ENCODE results near the gene CCDC112. TPM values are rescaled to one million over a fixed set of nuclear protein-coding genes. Genes with fewer than 3 reads are reported as not detected.

CCDC112 gene
- total and polyA plus RNA-seq, 9 of the 15 experiments (the other 6 are each of a cell fraction or from before 2014, with no cell fraction given) = 3.3 to 15.3 (median 7.4) TPM

DNA sequence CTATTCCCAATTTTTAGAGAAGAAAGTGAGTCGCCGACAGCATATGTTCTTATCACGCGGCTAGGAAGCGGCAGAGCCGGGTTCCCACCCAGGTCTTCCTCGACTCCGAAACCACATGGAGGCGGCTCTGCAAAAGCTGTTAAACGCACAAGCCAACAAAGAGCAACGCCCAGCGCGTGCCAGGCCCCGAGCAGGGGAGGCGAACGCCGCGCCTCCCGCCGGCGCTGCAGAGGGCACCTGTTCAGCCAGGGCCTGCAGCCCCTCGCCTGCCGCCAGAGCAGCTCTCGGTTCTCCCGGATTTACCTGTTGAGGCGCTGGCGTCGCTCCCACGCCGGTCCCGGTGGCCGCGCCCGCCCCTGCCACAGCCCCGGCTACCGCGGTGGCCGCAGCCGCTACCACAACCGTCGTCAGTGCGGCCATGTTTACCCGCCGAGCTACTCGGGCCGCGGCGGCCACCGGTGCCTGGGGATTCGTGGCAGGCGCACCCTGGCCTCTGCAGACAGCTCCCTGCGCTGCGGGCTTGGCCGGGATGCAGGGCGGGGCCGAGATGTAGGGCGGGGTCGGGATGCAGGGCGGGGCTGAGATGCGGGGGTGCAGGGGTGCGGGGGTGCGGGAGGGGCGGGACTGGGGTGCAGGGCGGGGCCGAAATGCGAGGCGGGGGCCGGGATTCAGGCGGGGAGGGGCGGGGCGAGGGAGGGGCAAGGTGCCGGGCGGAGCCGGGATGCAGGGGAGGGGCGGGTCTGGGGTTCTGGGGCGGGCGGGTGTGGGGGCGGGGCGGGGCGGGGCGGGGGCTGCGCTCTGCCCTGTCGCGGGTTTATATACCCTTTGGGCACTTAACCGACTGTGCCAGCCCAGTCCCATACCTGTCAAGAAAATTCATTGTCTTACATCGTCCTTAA, at the start of gene CCDC112 (continued):
- TF ChIP-seq, protein P1, sequence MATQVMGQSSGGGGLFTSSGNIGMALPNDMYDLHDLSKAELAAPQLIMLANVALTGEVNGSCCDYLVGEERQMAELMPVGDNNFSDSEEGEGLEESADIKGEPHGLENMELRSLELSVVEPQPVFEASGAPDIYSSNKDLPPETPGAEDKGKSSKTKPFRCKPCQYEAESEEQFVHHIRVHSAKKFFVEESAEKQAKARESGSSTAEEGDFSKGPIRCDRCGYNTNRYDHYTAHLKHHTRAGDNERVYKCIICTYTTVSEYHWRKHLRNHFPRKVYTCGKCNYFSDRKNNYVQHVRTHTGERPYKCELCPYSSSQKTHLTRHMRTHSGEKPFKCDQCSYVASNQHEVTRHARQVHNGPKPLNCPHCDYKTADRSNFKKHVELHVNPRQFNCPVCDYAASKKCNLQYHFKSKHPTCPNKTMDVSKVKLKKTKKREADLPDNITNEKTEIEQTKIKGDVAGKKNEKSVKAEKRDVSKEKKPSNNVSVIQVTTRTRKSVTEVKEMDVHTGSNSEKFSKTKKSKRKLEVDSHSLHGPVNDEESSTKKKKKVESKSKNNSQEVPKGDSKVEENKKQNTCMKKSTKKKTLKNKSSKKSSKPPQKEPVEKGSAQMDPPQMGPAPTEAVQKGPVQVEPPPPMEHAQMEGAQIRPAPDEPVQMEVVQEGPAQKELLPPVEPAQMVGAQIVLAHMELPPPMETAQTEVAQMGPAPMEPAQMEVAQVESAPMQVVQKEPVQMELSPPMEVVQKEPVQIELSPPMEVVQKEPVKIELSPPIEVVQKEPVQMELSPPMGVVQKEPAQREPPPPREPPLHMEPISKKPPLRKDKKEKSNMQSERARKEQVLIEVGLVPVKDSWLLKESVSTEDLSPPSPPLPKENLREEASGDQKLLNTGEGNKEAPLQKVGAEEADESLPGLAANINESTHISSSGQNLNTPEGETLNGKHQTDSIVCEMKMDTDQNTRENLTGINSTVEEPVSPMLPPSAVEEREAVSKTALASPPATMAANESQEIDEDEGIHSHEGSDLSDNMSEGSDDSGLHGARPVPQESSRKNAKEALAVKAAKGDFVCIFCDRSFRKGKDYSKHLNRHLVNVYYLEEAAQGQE (IDR thresholded peaks at IDR 0.05; ENCODE audit: borderline replicate concordance) = no peak
- TF ChIP-seq, protein P1 (CRISPR knock-in tag; IDR thresholded peaks at IDR 0.05; ENCODE audit: low read depth) = peak; percentile 67; the same call in 1 of the 2 replicates
- peak; percentile 75 for TF ChIP-seq CTBP1 (IDR thresholded peaks at IDR 0.05; ENCODE audit: borderline replicate concordance)
- no peak for TF ChIP-seq PHB2 (IDR thresholded peaks at IDR 0.05; ENCODE audit: low read depth)
- peak; percentile 62 for TF ChIP-seq CXXC5 (CRISPR knock-in tag; IDR thresholded peaks at IDR 0.05)
- TF ChIP-seq, protein P2, sequence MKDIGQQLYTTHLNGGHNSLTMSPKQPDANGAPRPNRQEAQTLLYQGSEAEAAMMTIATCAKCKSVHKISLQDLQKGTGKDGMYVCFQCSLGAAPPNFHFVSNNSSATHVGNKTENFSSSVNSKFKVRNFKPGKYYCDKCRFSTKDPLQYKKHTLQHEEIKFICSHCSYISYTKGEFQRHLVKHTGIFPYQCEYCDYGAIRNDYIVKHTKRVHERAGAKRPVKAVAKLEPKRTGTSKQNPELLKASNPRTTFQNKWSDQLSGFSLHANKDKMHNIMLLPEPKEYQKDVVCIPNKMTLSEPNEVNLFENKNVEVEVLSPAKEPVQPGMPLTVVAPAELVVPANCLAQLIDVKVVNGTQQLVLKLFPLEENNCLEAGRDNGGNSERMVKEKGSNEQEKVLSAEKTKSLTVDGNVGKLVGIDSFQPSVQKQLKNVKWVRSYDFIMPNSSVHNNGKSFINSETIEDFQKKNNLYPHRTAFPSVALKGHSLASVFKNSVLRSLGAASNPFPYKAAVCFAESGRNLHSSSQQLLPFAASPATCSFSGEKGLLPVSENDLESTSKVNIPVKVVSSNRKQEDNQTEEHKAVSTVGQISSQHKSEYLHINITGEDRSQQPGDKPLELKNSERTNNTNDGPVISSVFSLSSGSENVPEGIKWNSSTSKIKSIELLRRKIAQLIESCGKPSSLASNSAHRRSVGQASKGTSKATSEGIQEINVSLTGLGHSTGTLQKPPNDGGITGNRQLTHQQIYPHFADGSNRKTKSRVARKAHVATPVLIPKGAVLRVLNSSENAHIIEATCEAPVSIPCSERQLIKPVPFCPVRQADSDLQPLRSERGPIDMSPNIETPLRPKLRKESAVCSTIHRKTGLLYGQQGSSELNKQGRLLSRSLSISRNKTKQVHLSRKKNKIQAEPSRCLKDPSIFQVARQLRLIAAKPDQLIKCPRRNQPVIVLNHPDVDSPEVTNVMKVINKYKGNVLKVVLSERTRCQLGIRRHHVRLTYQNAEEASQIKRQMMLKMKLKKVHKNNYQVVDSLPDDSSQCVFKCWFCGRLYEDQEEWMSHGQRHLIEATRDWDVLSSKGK (CRISPR knock-in tag; IDR thresholded peaks at IDR 0.05) = no peak
- peak; percentile 41; the same call in 1 of the 2 replicates for TF ChIP-seq MTA3 (IDR thresholded peaks at IDR 0.05; ENCODE audit: borderline replicate concordance)
- TF ChIP-seq ZNF184 (CRISPR knock-in tag; IDR thresholded peaks at IDR 0.05) = no peak
- TF ChIP-seq ZC3H11A (IDR thresholded peaks at IDR 0.05; ENCODE audit: low read depth, low read length) = no peak
- peak; percentile 8 for TF ChIP-seq RBM25 (IDR thresholded peaks at IDR 0.05; ENCODE audit: low read depth, low read length, severe bottlenecking)
- TF ChIP-seq RFX7 (CRISPR knock-in tag; IDR thresholded peaks at IDR 0.05) = no peak
- TF ChIP-seq TRIM24 (IDR thresholded peaks at IDR 0.05) = no peak
- no peak for TF ChIP-seq TFAM (CRISPR knock-in tag; conservative IDR thresholded peaks at IDR 0.05)
- no peak for TF ChIP-seq NFYB (IDR thresholded peaks at IDR 0.05; ENCODE audit: extremely low read depth, insufficient read length)
- no peak; the same call in 1 of the 2 replicates for TF ChIP-seq NFE2 (IDR thresholded peaks at IDR 0.05; ENCODE audit: low read depth)
- no peak for TF ChIP-seq BRD9 (IDR thresholded peaks at IDR 0.05; ENCODE audit: low read depth, partially characterized antibody)

All from K562 (cell line).